IMR-90 (cell line): ENCODE results near the gene ZNF341. TPM values are rescaled to one million over a fixed set of nuclear protein-coding genes. Genes with fewer than 3 reads are reported as not detected.

ENCODE experiments used
- ATAC-seq: fragments of 200-7000 bp; cut with Tn5 transposase; 2 replicates; pipeline ENCODE4 v1.9.1; 2020; ENCODE audit warnings: low read depth, mild to moderate bottlenecking, moderate library complexity
- BruUV-seq: library from RNA; stranded (reverse); fragments of 400-500 nt; replicated peaks from 2 replicates; lab custom pipeline; 2021; lab: Mats Ljungman, UMichigan
- CTCF ChIA-PET: fragments of 300-600 bp; formaldehyde crosslinking; extraction: SDS; loops from one replicate; lab custom pipeline; 2021; ENCODE audit warnings: antibody characterized with exemption; lab: Yijun Ruan, JAX
- POLR2A ChIA-PET: fragments of 300-600 bp; sonication (Branson Sonifier 250); formaldehyde crosslinking; loops from one replicate; lab custom pipeline; 2022; ENCODE audit warnings: antibody characterized with exemption; ENCODE audit not compliant: unreplicated experiment; lab: Charles Lee
- DNase-seq: peaks from one replicate; pipeline ENCODE4 v3.0.0; 2013
- H2AFZ ChIP-seq: replicated peaks from 2 replicates; pipeline ENCODE3; 2013; ENCODE audit warnings: low read length, mild to moderate bottlenecking; ENCODE audit not compliant: poor library complexity
- H2AK5ac ChIP-seq: 2 replicates; pipeline ENCODE4 v1.6.1; 2013; ENCODE audit warnings: low read depth, low read length, inconsistent platforms
- H2AK9ac ChIP-seq: replicated peaks from 2 replicates; pipeline ENCODE3; 2013; ENCODE audit warnings: mild to moderate bottlenecking, low read depth, low read length, moderate library complexity; ENCODE audit not compliant: poor library complexity
- H2BK120ac ChIP-seq: 2 replicates; pipeline ENCODE4 v1.6.1; 2013; ENCODE audit warnings: low read depth, low read length, inconsistent platforms
- H2BK15ac ChIP-seq: 3 replicates; pipeline ENCODE4 v1.6.1; 2013; ENCODE audit warnings: low read depth, low read length, inconsistent platforms
- H2BK20ac ChIP-seq: 2 replicates; pipeline ENCODE4 v1.6.1; 2013; ENCODE audit warnings: low read depth, mild to moderate bottlenecking, inconsistent platforms, low read length, moderate library complexity
- H2BK5ac ChIP-seq: 2 replicates; pipeline ENCODE4 v1.6.1; 2013; ENCODE audit warnings: mild to moderate bottlenecking, low read depth, low read length, inconsistent platforms; ENCODE audit not compliant: poor library complexity, severe bottlenecking
- H3K14ac ChIP-seq: replicated peaks from 2 replicates; pipeline ENCODE4 v1.6.1; 2013; ENCODE audit warnings: low read depth, low read length, inconsistent platforms
- H3K18ac ChIP-seq: 2 replicates; pipeline ENCODE4 v1.6.1; 2013; ENCODE audit warnings: low read depth, low read length, control low read depth
- H3K23ac ChIP-seq: 2 replicates; pipeline ENCODE4 v1.6.1; 2013; ENCODE audit warnings: low read depth, low read length, inconsistent platforms
- H3K27ac ChIP-seq: 2 replicates; pipeline ENCODE4 v1.5.1; 2013; ENCODE audit warnings: mild to moderate bottlenecking, control low read depth, low read length; ENCODE audit not compliant: insufficient read depth
- H3K27me3 ChIP-seq: 2 replicates; pipeline ENCODE4 v1.6.1; 2013; ENCODE audit warnings: low read length; ENCODE audit not compliant: control insufficient read depth, insufficient read depth
- H3K36me3 ChIP-seq: 2 replicates; pipeline ENCODE4 v1.6.1; 2013; ENCODE audit warnings: low read length, mixed read lengths; ENCODE audit not compliant: control insufficient read depth, insufficient read depth
- H3K4ac ChIP-seq: 2 replicates; pipeline ENCODE4 v1.6.1; 2013; ENCODE audit warnings: low read depth, low read length, inconsistent platforms
- H3K4me1 ChIP-seq: 2 replicates; pipeline ENCODE4 v1.6.1; 2013; ENCODE audit warnings: low read length, mixed read lengths; ENCODE audit not compliant: control insufficient read depth, insufficient read depth
- H3K4me2 ChIP-seq: 2 replicates; pipeline ENCODE4 v1.6.1; 2013; ENCODE audit warnings: low read depth, mild to moderate bottlenecking, control low read depth, low read length, moderate library complexity
- H3K4me3 ChIP-seq: 2 replicates; pipeline ENCODE4 v1.5.1; 2013; ENCODE audit warnings: low read depth, mild to moderate bottlenecking, control low read depth, low read length, moderate library complexity; ENCODE audit not compliant: insufficient read depth
- H3K56ac ChIP-seq: 2 replicates; pipeline ENCODE4 v1.6.1; 2013; ENCODE audit warnings: low read length, inconsistent platforms; ENCODE audit not compliant: insufficient read depth; ENCODE audit errors: extremely low read depth
- H3K79me1 ChIP-seq, 2 experiments: 2 replicates each; pipeline ENCODE4 v1.6.1; 2013; ENCODE audit warnings: low read length in 2 of 2, inconsistent platforms in 1 of 2, low read depth in 1 of 2
- H3K9ac ChIP-seq: 2 replicates; pipeline ENCODE4 v1.6.1; 2013; ENCODE audit warnings: low read depth, low read length, control low read depth
- H3K9me1 ChIP-seq: 2 replicates; pipeline ENCODE4 v1.6.1; 2013; ENCODE audit warnings: low read length, inconsistent platforms; ENCODE audit not compliant: insufficient read depth
- H3K9me3 ChIP-seq: 2 replicates; pipeline ENCODE4 v1.6.1; 2013; ENCODE audit warnings: low read length; ENCODE audit not compliant: control insufficient read depth, insufficient read depth
- H4K20me1 ChIP-seq: 2 replicates; pipeline ENCODE4 v1.6.1; 2013; ENCODE audit warnings: low read length, inconsistent platforms; ENCODE audit not compliant: insufficient read depth
- H4K5ac ChIP-seq: 2 replicates; pipeline ENCODE4 v1.6.1; 2013; ENCODE audit warnings: mild to moderate bottlenecking, low read depth, low read length, control low read depth
- H4K8ac ChIP-seq, 2 experiments: 2 replicates each; pipeline ENCODE4 v1.6.1; 2013; ENCODE audit warnings: low read depth in 2 of 2, low read length in 2 of 2, control low read depth in 1 of 2, inconsistent platforms in 1 of 2
- H4K91ac ChIP-seq: 2 replicates; pipeline ENCODE4 v1.6.1; 2013; ENCODE audit warnings: low read depth, low read length, inconsistent platforms; ENCODE audit not compliant: insufficient read depth
- FOS ChIP-seq: fragments of 150-350 bp; IDR thresholded peaks from 2 replicates; pipeline ENCODE4 v1.6.1; 2016; ENCODE audit warnings: low read depth, low read length
- MXI1 ChIP-seq: IDR thresholded peaks from 2 replicates; pipeline ENCODE4 v1.6.1; 2012; ENCODE audit warnings: low read depth, mild to moderate bottlenecking, low read length, moderate library complexity, borderline replicate concordance
- NFE2L2 ChIP-seq: fragments of 150-350 bp; IDR thresholded peaks from 2 replicates; pipeline ENCODE4 v1.6.1; 2016; ENCODE audit warnings: low read depth, mild to moderate bottlenecking, low read length
- POLR2A ChIP-seq: IDR thresholded peaks from 2 replicates; pipeline ENCODE4 v1.6.1; 2012; ENCODE audit warnings: mild to moderate bottlenecking, low read depth, low read length
- RCOR1 ChIP-seq: IDR thresholded peaks from 2 replicates; pipeline ENCODE4 v1.6.1; 2012; ENCODE audit warnings: mild to moderate bottlenecking, low read length, improper control_type of control experiment; ENCODE audit not compliant: insufficient replicate concordance
- WGBS, 2 experiments: methylation state at CpG; one replicate each; pipeline versions ENCODE4 v1.1.5 to v1.1.7; 2013; ENCODE audit warnings: missing lambda C conversion rate in 2 of 2; ENCODE audit not compliant: insufficient read length in 1 of 2; ENCODE audit errors: extremely low coverage in 2 of 2; 5-methylcytosine and 5-hydroxymethylcytosine counted together
- dilution Hi-C: fragments of 300-500 bp; cut with HindIII; formaldehyde crosslinking; loops from one replicate; pipeline ENCODE4 v1.14.3; 2018; ENCODE audit warnings: low sequenced_read_pairs; ENCODE audit not compliant: unreplicated experiment
- in situ Hi-C: fragments of 300-500 bp; cut with MboI; formaldehyde crosslinking; loops from 3 replicates; pipeline ENCODE4 v1.14.3; 2019; ENCODE audit warnings: low sequenced_read_pairs, inconsistent platforms, mixed read lengths
- intact Hi-C: fragments of 100-400 bp; cut with micrococcal nuclease; formaldehyde crosslinking; loops from 2 replicates; pipeline ENCODE4 v1.10.0; 2022
- polyA plus RNA-seq, 3 experiments: library from polyadenylated mRNA; depleted of rRNA; stranded (reverse); fragments of >200 nt; gene quantifications; 2 replicates each; pipeline ENCODE4 v1.2.3, GENCODE V29; 2012; ENCODE audit warnings: low replicate concordance in 1 of 3
- total RNA-seq: library from RNA; depleted of rRNA; stranded (reverse); fragments of >200 nt; gene quantifications from 2 replicates; pipeline ENCODE4 v1.2.3, GENCODE V29; 2012
- TF ChIP-seq, protein P1 (sequence below): conservative IDR thresholded peaks from 2 replicates; pipeline ENCODE4 v1.5.1; 2012; ENCODE audit warnings: mild to moderate bottlenecking, low read depth, low read length, improper control_type of control experiment
- TF ChIP-seq, protein P2 (sequence below): fragments of 150-350 bp; IDR thresholded peaks from 2 replicates; pipeline ENCODE4 v1.6.1; 2016; ENCODE audit warnings: low read depth, mild to moderate bottlenecking, low read length, moderate library complexity, borderline replicate concordance

ZNF341 gene
- total and polyA plus RNA-seq, 2 of the 4 experiments (the other 2 are of a cell fraction): 1.1 to 3.4 TPM

DNA sequence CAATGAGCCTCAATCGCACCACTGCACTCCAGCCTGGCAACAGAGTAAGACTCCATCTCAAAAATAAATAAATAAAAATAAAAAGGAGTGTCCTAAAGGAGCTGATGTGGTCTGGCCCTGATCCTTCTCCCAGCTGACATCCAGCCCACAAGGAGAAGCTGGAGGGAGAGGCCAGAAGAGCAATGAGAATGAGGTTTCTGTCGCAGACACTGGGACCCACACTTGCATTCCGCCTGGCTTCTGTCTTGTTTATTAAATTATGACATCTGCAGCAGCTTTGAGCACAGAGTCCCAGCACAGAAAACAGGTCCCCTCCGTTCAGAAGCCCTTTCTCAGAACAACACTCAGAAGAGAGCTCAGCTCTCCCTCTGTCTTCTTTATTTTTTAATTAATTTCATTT, 35.3 kb upstream of the ZNF341 start:
- intact Hi-C loops (no loop called here), in situ Hi-C loops (no loop called here), dilution Hi-C loops (no loop called here)
- CTCF ChIA-PET: no interaction called here
- ATAC-seq (no peak), DNase-seq (no peak)
- Histone ChIP-seq H3K79me1 (no peaks in the 10 kb centered on the region), H3K9me1 (no peaks in the 10 kb centered on the region), H2BK20ac (no peak overlapping the region), H3K27me3 (no peaks in the 10 kb centered on the region), H3K4ac (no peak overlapping the region), H3K36me3 (no peaks in the 10 kb centered on the region), H4K8ac (no peak overlapping the region), H3K27ac (no peak overlapping the region), H2BK120ac (no peak overlapping the region), H3K56ac (no peak overlapping the region), H4K91ac (no peak overlapping the region), H3K4me2 (no peak overlapping the region), H4K5ac (no peak overlapping the region), H3K23ac (no peak overlapping the region), H4K20me1 (no peaks in the 10 kb centered on the region), H3K9me3 (no peaks in the 10 kb centered on the region), H3K4me1 (no peaks in the 10 kb centered on the region), H3K14ac (no peak overlapping the region), H2AK5ac (no peak overlapping the region), H3K9ac (no peak overlapping the region), H2BK15ac (no peak overlapping the region), H3K4me3 (no peak overlapping the region), H2BK5ac (no peak overlapping the region), H3K18ac (no peak overlapping the region), H2AK9ac (no peak overlapping the region), H2AFZ (no peak overlapping the region)
- no TSS peak for BruUV-seq
- TF ChIP-seq MXI1: no peak
- TF ChIP-seq RCOR1: no peak
- no peak for TF ChIP-seq NFE2L2
- no peak for TF ChIP-seq FOS
- TF ChIP-seq, protein P1, sequence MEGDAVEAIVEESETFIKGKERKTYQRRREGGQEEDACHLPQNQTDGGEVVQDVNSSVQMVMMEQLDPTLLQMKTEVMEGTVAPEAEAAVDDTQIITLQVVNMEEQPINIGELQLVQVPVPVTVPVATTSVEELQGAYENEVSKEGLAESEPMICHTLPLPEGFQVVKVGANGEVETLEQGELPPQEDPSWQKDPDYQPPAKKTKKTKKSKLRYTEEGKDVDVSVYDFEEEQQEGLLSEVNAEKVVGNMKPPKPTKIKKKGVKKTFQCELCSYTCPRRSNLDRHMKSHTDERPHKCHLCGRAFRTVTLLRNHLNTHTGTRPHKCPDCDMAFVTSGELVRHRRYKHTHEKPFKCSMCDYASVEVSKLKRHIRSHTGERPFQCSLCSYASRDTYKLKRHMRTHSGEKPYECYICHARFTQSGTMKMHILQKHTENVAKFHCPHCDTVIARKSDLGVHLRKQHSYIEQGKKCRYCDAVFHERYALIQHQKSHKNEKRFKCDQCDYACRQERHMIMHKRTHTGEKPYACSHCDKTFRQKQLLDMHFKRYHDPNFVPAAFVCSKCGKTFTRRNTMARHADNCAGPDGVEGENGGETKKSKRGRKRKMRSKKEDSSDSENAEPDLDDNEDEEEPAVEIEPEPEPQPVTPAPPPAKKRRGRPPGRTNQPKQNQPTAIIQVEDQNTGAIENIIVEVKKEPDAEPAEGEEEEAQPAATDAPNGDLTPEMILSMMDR: no peak
- no peak for TF ChIP-seq POLR2A
- TF ChIP-seq, protein P2, sequence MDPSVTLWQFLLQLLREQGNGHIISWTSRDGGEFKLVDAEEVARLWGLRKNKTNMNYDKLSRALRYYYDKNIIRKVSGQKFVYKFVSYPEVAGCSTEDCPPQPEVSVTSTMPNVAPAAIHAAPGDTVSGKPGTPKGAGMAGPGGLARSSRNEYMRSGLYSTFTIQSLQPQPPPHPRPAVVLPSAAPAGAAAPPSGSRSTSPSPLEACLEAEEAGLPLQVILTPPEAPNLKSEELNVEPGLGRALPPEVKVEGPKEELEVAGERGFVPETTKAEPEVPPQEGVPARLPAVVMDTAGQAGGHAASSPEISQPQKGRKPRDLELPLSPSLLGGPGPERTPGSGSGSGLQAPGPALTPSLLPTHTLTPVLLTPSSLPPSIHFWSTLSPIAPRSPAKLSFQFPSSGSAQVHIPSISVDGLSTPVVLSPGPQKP: no peak
- POLR2A ChIA-PET: no interaction called here
- 60% methylated on average over 1 of the region's 4 CpGs; no CpG with 5 or more reads in 1 of the 2 experiments for WGBS, 2 experiments
